ENCODE measurements around the gene MANSC4. TPM values are rescaled to one million over a fixed set of nuclear protein-coding genes. Genes with fewer than 3 reads are reported as not detected.

MANSC4 gene
- total and polyA plus RNA-seq, 9 of the 15 experiments (the other 6 are each of a cell fraction or from before 2014, with no cell fraction given): not detected

- TF ChIP-seq, protein P1, sequence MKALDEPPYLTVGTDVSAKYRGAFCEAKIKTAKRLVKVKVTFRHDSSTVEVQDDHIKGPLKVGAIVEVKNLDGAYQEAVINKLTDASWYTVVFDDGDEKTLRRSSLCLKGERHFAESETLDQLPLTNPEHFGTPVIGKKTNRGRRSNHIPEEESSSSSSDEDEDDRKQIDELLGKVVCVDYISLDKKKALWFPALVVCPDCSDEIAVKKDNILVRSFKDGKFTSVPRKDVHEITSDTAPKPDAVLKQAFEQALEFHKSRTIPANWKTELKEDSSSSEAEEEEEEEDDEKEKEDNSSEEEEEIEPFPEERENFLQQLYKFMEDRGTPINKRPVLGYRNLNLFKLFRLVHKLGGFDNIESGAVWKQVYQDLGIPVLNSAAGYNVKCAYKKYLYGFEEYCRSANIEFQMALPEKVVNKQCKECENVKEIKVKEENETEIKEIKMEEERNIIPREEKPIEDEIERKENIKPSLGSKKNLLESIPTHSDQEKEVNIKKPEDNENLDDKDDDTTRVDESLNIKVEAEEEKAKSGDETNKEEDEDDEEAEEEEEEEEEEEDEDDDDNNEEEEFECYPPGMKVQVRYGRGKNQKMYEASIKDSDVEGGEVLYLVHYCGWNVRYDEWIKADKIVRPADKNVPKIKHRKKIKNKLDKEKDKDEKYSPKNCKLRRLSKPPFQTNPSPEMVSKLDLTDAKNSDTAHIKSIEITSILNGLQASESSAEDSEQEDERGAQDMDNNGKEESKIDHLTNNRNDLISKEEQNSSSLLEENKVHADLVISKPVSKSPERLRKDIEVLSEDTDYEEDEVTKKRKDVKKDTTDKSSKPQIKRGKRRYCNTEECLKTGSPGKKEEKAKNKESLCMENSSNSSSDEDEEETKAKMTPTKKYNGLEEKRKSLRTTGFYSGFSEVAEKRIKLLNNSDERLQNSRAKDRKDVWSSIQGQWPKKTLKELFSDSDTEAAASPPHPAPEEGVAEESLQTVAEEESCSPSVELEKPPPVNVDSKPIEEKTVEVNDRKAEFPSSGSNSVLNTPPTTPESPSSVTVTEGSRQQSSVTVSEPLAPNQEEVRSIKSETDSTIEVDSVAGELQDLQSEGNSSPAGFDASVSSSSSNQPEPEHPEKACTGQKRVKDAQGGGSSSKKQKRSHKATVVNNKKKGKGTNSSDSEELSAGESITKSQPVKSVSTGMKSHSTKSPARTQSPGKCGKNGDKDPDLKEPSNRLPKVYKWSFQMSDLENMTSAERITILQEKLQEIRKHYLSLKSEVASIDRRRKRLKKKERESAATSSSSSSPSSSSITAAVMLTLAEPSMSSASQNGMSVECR (CRISPR knock-in tag; IDR thresholded peaks at IDR 0.05): no peak; the same call in 1 of the 2 replicates
- TF ChIP-seq CSDE1 (IDR thresholded peaks at IDR 0.05): no peak
- no peak for TF ChIP-seq ZKSCAN8 (CRISPR knock-in tag; IDR thresholded peaks at IDR 0.05)
- TF ChIP-seq ARID1B (IDR thresholded peaks at IDR 0.05): no peak
- no peak for TF ChIP-seq PCBP2 (IDR thresholded peaks at IDR 0.05; ENCODE audit: low read depth, low read length, poor library complexity, severe bottlenecking)
- TF ChIP-seq ETV6 (IDR thresholded peaks at IDR 0.05; ENCODE audit: borderline replicate concordance in 1 of 2, low read depth in 2 of 2, low read length in 1 of 2): no peak
- no peak for TF ChIP-seq ETV6 (CRISPR knock-in tag; IDR thresholded peaks at IDR 0.05; ENCODE audit: borderline replicate concordance)
- TF ChIP-seq CHD2 (IDR thresholded peaks at IDR 0.05; ENCODE audit: low read depth, low read length): no peak
- TF ChIP-seq ZZZ3 (IDR thresholded peaks at IDR 0.05): no peak
- TF ChIP-seq DDX20 (tag; IDR thresholded peaks at IDR 0.05; ENCODE audit: low read depth): no peak
- no peak for TF ChIP-seq HDAC1 (IDR thresholded peaks at IDR 0.05)
- TF ChIP-seq MAX (CRISPR knock-in tag; IDR thresholded peaks at IDR 0.05): no peak
- no peak for TF ChIP-seq ZNF764 (CRISPR knock-in tag; IDR thresholded peaks at IDR 0.05; ENCODE audit: low read depth)
- TF ChIP-seq ZNF76 (CRISPR knock-in tag; IDR thresholded peaks at IDR 0.05; ENCODE audit: borderline replicate concordance): peak; percentile 32; the same call in 1 of the 2 replicates
- TF ChIP-seq SLC30A9 (CRISPR knock-in tag; IDR thresholded peaks at IDR 0.05): no peak
- no peak for TF ChIP-seq CREM (IDR thresholded peaks at IDR 0.05; ENCODE audit: low read depth)
- peak; percentile 56; the same call in 1 of the 2 replicates for TF ChIP-seq POLR2A (conservative IDR thresholded peaks at IDR 0.05)
- no peak for TF ChIP-seq ZNF316 (IDR thresholded peaks at IDR 0.05)
- no peak for TF ChIP-seq YBX1 (IDR thresholded peaks at IDR 0.05)
- TF ChIP-seq ZNF668 (CRISPR knock-in tag; IDR thresholded peaks at IDR 0.05): no peak
- TF ChIP-seq KAT2B (IDR thresholded peaks at IDR 0.05; ENCODE audit: low read depth, low read length): no peak
- no peak for TF ChIP-seq TSHZ1 (CRISPR knock-in tag; IDR thresholded peaks at IDR 0.05)
Measured at GRCh38 chr12:27779920-27780611, at the start of gene MANSC4, which contains the start of gene KLHL42 (continued).

All from K562 (cell line).